H1 (cell line): ENCODE data around the gene KLKB1. TPM values are rescaled to one million over a fixed set of nuclear protein-coding genes. Genes with fewer than 3 reads are reported as not detected.
A peak's percentile ranks its signal among the peaks of the same experiment; 100 is the strongest.

ENCODE experiments used
- CTCF ChIA-PET: fragments of 300-600 bp; sonication (Branson Sonifier 250); formaldehyde crosslinking; loops from one replicate; lab custom pipeline; 2021; ENCODE audit not compliant: partially characterized antibody; lab: Charles Lee
- POLR2A ChIA-PET: fragments of 300-600 bp; sonication (Branson Sonifier 250); formaldehyde crosslinking; loops from one replicate; lab custom pipeline; 2021; ENCODE audit warnings: inconsistent platforms; ENCODE audit not compliant: partially characterized antibody; lab: Charles Lee
- DNase-seq, 2 experiments: peaks; one replicate each; pipeline versions ENCODE4 v3.0.0 to v3.0.0-alpha.2; 2010 to 2022; ENCODE audit warnings: low spot score in 2 of 2, low read depth in 1 of 2, mixed read lengths in 1 of 2
- FAIRE-seq: peaks from 2 replicates; lab custom pipeline; 2011; peaks lifted over from hg19 to GRCh38; lab: Jason Lieb, UNC
- H2AFZ ChIP-seq: 2 replicates; pipeline ENCODE4 v1.8.1; 2012; ENCODE audit warnings: low read length, inconsistent platforms
- H2AK5ac ChIP-seq: 2 replicates; pipeline ENCODE4 v1.6.1; 2013; ENCODE audit warnings: low read depth, low read length
- H2BK120ac ChIP-seq: replicated peaks from 2 replicates; pipeline ENCODE3; 2013; ENCODE audit warnings: low read depth, low read length, inconsistent platforms
- H2BK12ac ChIP-seq: 2 replicates; pipeline ENCODE4 v1.6.1; 2013; ENCODE audit warnings: low read depth, low read length
- H2BK15ac ChIP-seq: 2 replicates; pipeline ENCODE4 v1.6.1; 2013; ENCODE audit warnings: low read length
- H2BK20ac ChIP-seq: 2 replicates; pipeline ENCODE4 v1.6.1; 2013; ENCODE audit warnings: low read length
- H2BK5ac ChIP-seq: 2 replicates; pipeline ENCODE4 v1.6.1; 2013; ENCODE audit warnings: low read depth, low read length
- H3K14ac ChIP-seq: 2 replicates; pipeline ENCODE4 v1.6.1; 2013; ENCODE audit warnings: inconsistent platforms; ENCODE audit not compliant: insufficient read length
- H3K18ac ChIP-seq: 2 replicates; pipeline ENCODE4 v1.6.1; 2013; ENCODE audit warnings: low read length; ENCODE audit errors: extremely low read depth
- H3K23ac ChIP-seq: 2 replicates; pipeline ENCODE4 v1.6.1; 2013; ENCODE audit warnings: inconsistent platforms; ENCODE audit not compliant: insufficient read length
- H3K23me2 ChIP-seq: 2 replicates; pipeline ENCODE4 v1.6.1; 2013; ENCODE audit warnings: low read depth, low read length
- H3K27ac ChIP-seq: 2 replicates; pipeline ENCODE4 v1.6.1; 2011; ENCODE audit warnings: low read depth, low read length, inconsistent platforms
- H3K27me3 ChIP-seq, 4 experiments: replicated peaks in 1 of 4; 1 replicate in 1 of 4; 2 replicates in 3 of 4; pipeline versions ENCODE4 v1.6.1 to v1.8.1; 2011 to 2013; ENCODE audit warnings: low read length in 3 of 4, mild to moderate bottlenecking in 3 of 4, inconsistent platforms in 2 of 4, mixed read lengths in 2 of 4, moderate library complexity in 1 of 4; ENCODE audit not compliant: control insufficient read depth in 3 of 4, insufficient read depth in 3 of 4; ENCODE audit errors: extremely low read depth in 1 of 4
- H3K36me3 ChIP-seq, 4 experiments: 2 replicates each; pipeline versions ENCODE4 v1.6.1 to v1.8.1; 2011 to 2013; ENCODE audit warnings: mild to moderate bottlenecking in 4 of 4, low read length in 3 of 4, moderate library complexity in 2 of 4, control low read depth in 1 of 4, inconsistent platforms in 1 of 4; ENCODE audit not compliant: insufficient read depth in 4 of 4, control insufficient read depth in 2 of 4
- H3K4ac ChIP-seq: replicated peaks from 2 replicates; pipeline ENCODE3; 2013; ENCODE audit warnings: low read length, low read depth, mixed read lengths, inconsistent platforms; ENCODE audit not compliant: insufficient read length
- H3K4me1 ChIP-seq, 4 experiments: replicated peaks in 1 of 4; 1 replicate in 1 of 4; 2 replicates in 3 of 4; pipeline versions ENCODE4 v1.6.1 to v1.8.1; 2011 to 2013; ENCODE audit warnings: low read length in 3 of 4, inconsistent platforms in 2 of 4, mixed read lengths in 1 of 4; ENCODE audit not compliant: insufficient read depth in 4 of 4, control insufficient read depth in 3 of 4
- H3K4me2 ChIP-seq, 2 experiments: 2 replicates each; pipeline versions ENCODE4 v1.6.1 to v1.8.1; 2011 to 2013; ENCODE audit warnings: low read depth in 2 of 2, low read length in 2 of 2, control low read depth in 1 of 2, inconsistent platforms in 1 of 2, mild to moderate bottlenecking in 1 of 2; ENCODE audit not compliant: insufficient read depth in 1 of 2
- H3K4me3 ChIP-seq, 4 experiments: fragments of 200-600, 300-600 bp in 1 of 4; sonication (generic), shearing (Covaris generic), sonication (Bioruptor Twin) in 1 of 4; 2 replicates each; pipeline versions ENCODE4 v1.5.1 to v1.8.1; 2011 to 2016; ENCODE audit warnings: low read length in 4 of 4, low read depth in 3 of 4, control low read depth in 2 of 4, inconsistent platforms in 2 of 4, mild to moderate bottlenecking in 2 of 4, mixed read lengths in 1 of 4, moderate library complexity in 1 of 4; ENCODE audit not compliant: insufficient read depth in 2 of 4; ENCODE audit errors: extremely low read depth in 1 of 4
- H3K56ac ChIP-seq: replicated peaks from 2 replicates; pipeline ENCODE3; 2013; ENCODE audit warnings: low read depth, mild to moderate bottlenecking, mixed read lengths, low read length, inconsistent platforms; ENCODE audit not compliant: insufficient read length
- H3K79me1 ChIP-seq: 2 replicates; pipeline ENCODE4 v1.6.1; 2013; ENCODE audit warnings: low read depth, low read length, control low read depth
- H3K79me2 ChIP-seq, 2 experiments: 2 replicates each; pipeline versions ENCODE4 v1.6.1 to v1.8.1; 2012 to 2013; ENCODE audit warnings: low read length in 2 of 2, mild to moderate bottlenecking in 2 of 2, inconsistent platforms in 1 of 2; ENCODE audit not compliant: insufficient read depth in 2 of 2, control insufficient read depth in 1 of 2
- H3K9ac ChIP-seq, 4 experiments: replicated peaks in 1 of 4; 1 replicate in 1 of 4; 2 replicates in 3 of 4; pipeline versions ENCODE4 v1.6.1 to v1.8.1; 2011 to 2013; ENCODE audit warnings: low read depth in 3 of 4, low read length in 3 of 4, control low read depth in 2 of 4, mild to moderate bottlenecking in 2 of 4, moderate library complexity in 2 of 4, inconsistent platforms in 1 of 4; ENCODE audit errors: extremely low read depth in 1 of 4
- H3K9me3 ChIP-seq, 2 experiments: 2 replicates each; pipeline versions ENCODE4 v1.6.1 to v1.8.1; 2012 to 2013; ENCODE audit warnings: mild to moderate bottlenecking in 2 of 2, moderate library complexity in 2 of 2, control low read depth in 1 of 2, inconsistent platforms in 1 of 2, low read depth in 1 of 2, low read length in 1 of 2, mixed read lengths in 1 of 2; ENCODE audit not compliant: insufficient read depth in 2 of 2
- H4K20me1 ChIP-seq, 2 experiments: replicated peaks in 1 of 2; 2 replicates each; pipeline versions ENCODE3 to v1.8.1; 2011 to 2013; ENCODE audit warnings: inconsistent platforms in 2 of 2, low read length in 2 of 2, mild to moderate bottlenecking in 1 of 2; ENCODE audit not compliant: insufficient read depth in 2 of 2, control insufficient read depth in 1 of 2
- H4K5ac ChIP-seq: 2 replicates; pipeline ENCODE4 v1.6.1; 2013; ENCODE audit warnings: low read length, low read depth, mixed read lengths, inconsistent platforms; ENCODE audit not compliant: insufficient read length
- H4K8ac ChIP-seq: 2 replicates; pipeline ENCODE4 v1.8.0; 2013; ENCODE audit warnings: mild to moderate bottlenecking, moderate library complexity, low read length, inconsistent platforms; ENCODE audit not compliant: insufficient read depth; ENCODE audit errors: extremely low read depth
- H4K91ac ChIP-seq: replicated peaks from 2 replicates; pipeline ENCODE3; 2013; ENCODE audit warnings: low read length, mixed read lengths, inconsistent platforms; ENCODE audit not compliant: insufficient read length
- BCL11A ChIP-seq, 2 experiments: IDR thresholded peaks; one replicate each; pipeline ENCODE4 v1.6.1; 2011; ENCODE audit warnings: low read depth in 2 of 2, low read length in 2 of 2, mild to moderate bottlenecking in 2 of 2
- NRF1 ChIP-seq: IDR thresholded peaks from 2 replicates; pipeline ENCODE4 v1.6.1; 2011; ENCODE audit warnings: mild to moderate bottlenecking, low read depth, low read length, improper control_type of control experiment
- TAF1 ChIP-seq: IDR thresholded peaks from 2 replicates; pipeline ENCODE4 v1.6.1; 2011; ENCODE audit warnings: mild to moderate bottlenecking, low read depth, low read length
- WGBS, 2 experiments: shearing (Covaris generic) in 1 of 2; methylation state at CpG; one replicate each; pipeline versions ENCODE4 v1.1.6 to v1.1.7; 2013 to 2015; ENCODE audit warnings: low lambda C conversion rate in 2 of 2, mixed read lengths in 2 of 2, inconsistent platforms in 1 of 2, low coverage in 1 of 2, missing lambda C conversion rate in 1 of 2; ENCODE audit not compliant: insufficient replicate concordance in 2 of 2, insufficient coverage in 1 of 2, insufficient read length in 1 of 2; ENCODE audit errors: extremely low coverage in 1 of 2, missing lambda C conversion rate in 1 of 2; 5-methylcytosine and 5-hydroxymethylcytosine counted together
- polyA plus RNA-seq, 7 experiments: library from polyadenylated mRNA; depleted of rRNA in 3 of 7; stranded (reverse) in 5 of 7; unstranded in 2 of 7; fragments of >200 nt in 5 of 7; fragments of 200-250 nt in 2 of 7; gene quantifications; 1 replicate in 5 of 7; 2 replicates in 1 of 7; 4 replicates in 1 of 7; pipeline versions ENCODE4 v1.2.1 to v1.2.3, GENCODE V29; 2011 to 2013; ENCODE audit warnings: missing spikeins in 2 of 7, mixed read lengths in 2 of 7
- total RNA-seq: library from RNA; stranded (reverse); fragmentation: NEBNext Ultra II Directional; extraction: Animal tissue kit (Norgen Biotek cat#: 25700); gene quantifications from 2 replicates; pipeline ENCODE4 v1.2.1, GENCODE V29; 2021

Gene KLKB1
- total and polyA plus RNA-seq, 2 of the 8 experiments (the other 6 are each of a cell fraction or from before 2014, with no cell fraction given), result 12.0 to 20.9 TPM

GRCh38 chr4:186240452-186240847, 13.1 kb downstream of the KLKB1 start:
- Histone ChIP-seq H2BK5ac (peak overlapping the region; percentile 96), H3K9ac (0 out of 7 replicates have a peak overlapping the region, but pooled peaks of 1 of the 4 experiments have one; percentile 13), H3K27me3 (no peaks in the 10 kb centered on the region), H3K9me3 (no peaks in the 10 kb centered on the region; a peak in 2 of 4 replicates), H3K4me1 (peaks cover 0 to 6% (median 4%) of the 10 kb centered on the region in 4 experiments; a peak in 5 of 7 replicates), H2BK120ac (peak overlapping the region; percentile 8), H3K23me2 (peaks cover 3% of the 10 kb centered on the region; the same call in 1 of the 2 replicates), H2BK15ac (0 out of 2 replicates have a peak overlapping the region, but pooled peaks have one; percentile 65), H3K56ac (no peak overlapping the region), H2BK20ac (no peak overlapping the region), H3K23ac (no peak overlapping the region), H3K14ac (no peak overlapping the region), H2BK12ac (peak overlapping the region; percentile 96), H4K91ac (peak overlapping the region; percentile 14), H3K4me2 (peak overlapping the region; percentile 37 to 95; a peak in 2 of 4 replicates), H3K36me3 (peaks cover 2 to 31% (median 16%) of the 10 kb centered on the region in 4 experiments; a peak in 5 of 8 replicates), H3K4ac (peak overlapping the region; percentile 10), H3K18ac (peak overlapping the region; percentile 89; the same call in 1 of the 2 replicates), H3K4me3 (no peak overlapping the region), H4K20me1 (peaks cover 0 to 3% of the 10 kb centered on the region in 2 experiments), H2AFZ (no peak overlapping the region), H4K8ac (no peak overlapping the region), H3K27ac (no peak overlapping the region), H3K79me1 (no peaks in the 10 kb centered on the region), H4K5ac (peak overlapping the region; percentile 6), H3K79me2 (peaks cover 4 to 23% of the 10 kb centered on the region in 2 experiments; a peak in 2 of 4 replicates), H2AK5ac (peak overlapping the region; percentile 61; the same call in 1 of the 2 replicates)
- no peak for DNase-seq
- CTCF ChIA-PET, result interaction anchor here (0.9 kb wide), 1 partner anchor 14 kb away, joined by 3 read pairs; no protein-coding TSS in a partner anchor
- FAIRE-seq, result no peak
- TF ChIP-seq BCL11A (IDR thresholded peaks at IDR 0.05; ENCODE audit: low read depth in 2 of 2, low read length in 2 of 2) (peak in 1 of 2 experiments; percentile 2), NRF1 (peak; percentile 12; the same call in 1 of the 2 replicates), TAF1 (no peak)
- 80% methylated on average over 7 of the region's 7 CpGs; no CpG with 5 or more reads in 1 of the 2 experiments for WGBS, 2 experiments
- POLR2A ChIA-PET, result interaction anchor here (0.9 to 2.3 kb wide), 4 partner anchors 9 to 49 kb away, joined by 3 to 8 read pairs (median 7); partner anchors contain the start of gene CYP4V2
